ENCODE measurements around the gene CCDC74B. TPM values are rescaled to one million over a fixed set of nuclear protein-coding genes. Genes with fewer than 3 reads are reported as not detected.
A peak's percentile ranks its signal among the peaks of the same experiment; 100 is the strongest.
"Not testable (repeated sequence)": the region's sequence is repeated elsewhere in the genome, so short reads cannot be mapped to it uniquely, and the experiment has no call there.

The CCDC74B gene
- total RNA-seq (2013), result 0.02 TPM
- polyA plus RNA-seq, result not detected
- 0.14 TPM in 1 of 2 replicates, not detected in the other for polyA minus RNA-seq
- 0 to 2.1 (median 0.16) reads per million in 11 experiments for total RNA-seq

DNA sequence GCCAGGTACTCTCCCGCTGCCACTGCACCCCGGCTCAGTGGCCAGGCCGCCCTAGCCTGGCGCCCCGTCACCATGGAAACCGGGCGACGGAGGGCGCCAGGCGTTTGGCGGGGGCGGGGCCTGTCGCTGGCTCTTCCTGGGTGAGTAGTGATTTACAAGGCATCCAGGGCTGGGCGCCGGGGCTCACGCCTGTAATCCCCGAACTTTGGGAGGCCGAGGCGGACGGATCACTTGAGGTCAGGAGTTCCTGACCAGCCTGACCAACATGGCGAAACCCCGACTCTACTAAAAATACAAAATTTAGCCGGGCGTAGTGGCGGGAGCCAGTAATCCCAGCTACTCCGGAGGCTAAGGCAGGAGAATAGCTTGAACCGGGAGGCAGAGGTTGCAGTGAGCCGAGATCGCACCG lies at the start of gene CCDC74B:
Gene CCDC74B (minus strand): TSS at position 107 of the 409 bp plus-strand sequence. CDS start 116 bp downstream, outside the sequence.
- H4K20me1 ChIP-seq (ENCODE audit: insufficient read depth, low read length); H3K9ac ChIP-seq (ENCODE audit: insufficient read depth, low read length, poor library complexity, severe bottlenecking); intact Hi-C loops (cut with micrococcal nuclease); DNase-seq; H3K9me3 ChIP-seq (replicated peaks in 1 of 2; ENCODE audit: control insufficient read depth in 1 of 2, insufficient read depth in 1 of 2, low read length in 2 of 2); H3K27ac ChIP-seq (ENCODE audit: low read depth in 1 of 2, low read length in 2 of 2); H3K36me3 ChIP-seq (replicated peaks in 1 of 2; ENCODE audit: control insufficient read depth in 1 of 2, insufficient read depth in 2 of 2, low read length in 2 of 2); H3K36me3 Mint-ChIP-seq; H3K4me1 ChIP-seq (ENCODE audit: control insufficient read depth in 1 of 2, insufficient read depth in 2 of 2, low read length in 2 of 2); H2AFZ ChIP-seq (ENCODE audit: insufficient read depth, low read depth, low read length, poor library complexity, severe bottlenecking); H3K79me2 ChIP-seq (ENCODE audit: insufficient read depth, low read length): not testable (repeated sequence)
- H3K4me3 ChIP-seq (replicated peaks in 1 of 3; ENCODE audit: low read depth in 2 of 3, low read length in 3 of 3), result peak within 1 kb of the TSS in 1 of 3 experiments; percentile 20
- H3K27ac Mint-ChIP-seq, result peak within 1 kb of the TSS in 1 of 7 donors; percentile 20
- peak within 1 kb of the TSS; percentile 65 to 88 for H3K4me3 Mint-ChIP-seq
- peak within 1 kb of the TSS; percentile 19 for H3K4me2 ChIP-seq (replicated peaks; ENCODE audit: extremely low read depth, low read length, poor library complexity, severe bottlenecking)
- WGBS (ENCODE audit: insufficient coverage), result 28% methylated on average over 12 of the region's 30 CpGs
- H3K9me3 Mint-ChIP-seq, result peaks cover 0 to 11% (median 6%) of the 10 kb centered on the region in 7 donors
- H3K4me1 Mint-ChIP-seq, result peaks cover 12% of the 10 kb centered on the region
- peaks cover 12 to 31% of the 10 kb centered on the region in 2 donors for H3K27me3 ChIP-seq (ENCODE audit: control insufficient read depth in 2 of 2, insufficient read depth in 2 of 2, low read length in 2 of 2)
- peaks cover 43 to 51% (median 46%) of the 10 kb centered on the region in 3 donors for H3K27me3 Mint-ChIP-seq (ENCODE audit: low read depth in 3 of 3)

DNA sequence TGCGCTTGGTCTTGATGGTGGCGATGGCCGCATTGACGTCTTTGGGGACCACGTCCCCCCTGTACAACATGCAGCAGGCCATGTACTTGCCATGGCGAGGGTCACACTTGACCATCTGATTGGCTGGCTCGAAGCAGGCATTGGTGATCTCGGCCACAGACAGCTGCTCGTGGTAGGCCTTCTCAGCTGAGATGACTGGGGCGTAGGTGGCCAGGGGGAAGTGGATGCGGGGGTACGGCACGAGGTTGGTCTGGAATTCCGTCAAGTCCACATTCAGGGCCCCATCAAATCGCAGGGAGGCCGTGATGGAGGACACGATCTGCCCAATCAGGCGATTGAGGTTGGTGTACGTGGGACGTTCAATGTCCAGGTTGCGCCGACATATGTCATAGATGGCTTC lies 48.9 kb upstream of the CCDC74B start:
- H3K4me2 ChIP-seq (replicated peaks; ENCODE audit: extremely low read depth, low read length, poor library complexity, severe bottlenecking); H4K20me1 ChIP-seq (ENCODE audit: insufficient read depth, low read length); H3K4me1 Mint-ChIP-seq; H3K27ac ChIP-seq (ENCODE audit: low read depth in 1 of 2, low read length in 2 of 2); H3K9me3 ChIP-seq (replicated peaks in 1 of 2; ENCODE audit: control insufficient read depth in 1 of 2, insufficient read depth in 1 of 2, low read length in 2 of 2); H3K27me3 Mint-ChIP-seq (ENCODE audit: low read depth in 3 of 3); H3K36me3 ChIP-seq (replicated peaks in 1 of 2; ENCODE audit: control insufficient read depth in 1 of 2, insufficient read depth in 2 of 2, low read length in 2 of 2); H3K4me3 Mint-ChIP-seq; H3K9ac ChIP-seq (ENCODE audit: insufficient read depth, low read length, poor library complexity, severe bottlenecking); H3K9me3 Mint-ChIP-seq; H3K4me3 ChIP-seq (replicated peaks in 1 of 3; ENCODE audit: low read depth in 2 of 3, low read length in 3 of 3); H3K79me2 ChIP-seq (ENCODE audit: insufficient read depth, low read length); H3K27me3 ChIP-seq (ENCODE audit: control insufficient read depth in 2 of 2, insufficient read depth in 2 of 2, low read length in 2 of 2); intact Hi-C loops (cut with micrococcal nuclease); H2AFZ ChIP-seq (ENCODE audit: insufficient read depth, low read depth, low read length, poor library complexity, severe bottlenecking); H3K4me1 ChIP-seq (ENCODE audit: control insufficient read depth in 1 of 2, insufficient read depth in 2 of 2, low read length in 2 of 2); DNase-seq: not testable (repeated sequence)
- H3K36me3 Mint-ChIP-seq, result peaks cover 5 to 25% of the 10 kb centered on the region in 2 donors
- peak overlapping the region in 1 of 7 donors; percentile 11 for H3K27ac Mint-ChIP-seq
- 67% methylated on average over 7 of the region's 22 CpGs for WGBS (ENCODE audit: insufficient coverage)

DNA sequence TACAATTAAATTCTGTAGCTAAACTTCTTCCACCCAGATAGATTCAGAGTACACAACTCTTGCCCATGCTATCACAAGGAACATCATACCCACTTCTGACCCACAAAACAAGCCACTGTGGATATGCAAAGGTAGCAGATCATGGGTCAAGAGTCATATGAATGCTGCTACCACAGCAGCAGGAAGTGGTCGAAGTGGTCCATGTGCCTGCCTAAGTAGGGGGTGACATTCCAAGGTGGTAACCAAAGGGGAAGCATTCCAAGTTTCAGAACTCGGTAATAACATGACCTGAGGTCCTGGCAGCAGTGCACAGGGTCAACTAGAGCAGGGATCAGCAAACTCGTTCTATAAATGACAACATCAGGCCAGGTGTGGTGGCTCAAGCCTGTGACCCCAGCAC lies 47.5 kb upstream of the CCDC74B start:
- H4K20me1 ChIP-seq (ENCODE audit: insufficient read depth, low read length); H3K27ac Mint-ChIP-seq; DNase-seq; H3K4me3 Mint-ChIP-seq; intact Hi-C loops (cut with micrococcal nuclease); H3K4me3 ChIP-seq (replicated peaks in 1 of 3; ENCODE audit: low read depth in 2 of 3, low read length in 3 of 3); H2AFZ ChIP-seq (ENCODE audit: insufficient read depth, low read depth, low read length, poor library complexity, severe bottlenecking); H3K4me1 ChIP-seq (ENCODE audit: control insufficient read depth in 1 of 2, insufficient read depth in 2 of 2, low read length in 2 of 2); H3K4me2 ChIP-seq (replicated peaks; ENCODE audit: extremely low read depth, low read length, poor library complexity, severe bottlenecking); H3K4me1 Mint-ChIP-seq; H3K9me3 ChIP-seq (replicated peaks in 1 of 2; ENCODE audit: control insufficient read depth in 1 of 2, insufficient read depth in 1 of 2, low read length in 2 of 2); H3K27me3 Mint-ChIP-seq (ENCODE audit: low read depth in 3 of 3); H3K9me3 Mint-ChIP-seq; H3K9ac ChIP-seq (ENCODE audit: insufficient read depth, low read length, poor library complexity, severe bottlenecking); H3K79me2 ChIP-seq (ENCODE audit: insufficient read depth, low read length); H3K27ac ChIP-seq (ENCODE audit: low read depth in 1 of 2, low read length in 2 of 2); H3K36me3 ChIP-seq (replicated peaks in 1 of 2; ENCODE audit: control insufficient read depth in 1 of 2, insufficient read depth in 2 of 2, low read length in 2 of 2); H3K27me3 ChIP-seq (ENCODE audit: control insufficient read depth in 2 of 2, insufficient read depth in 2 of 2, low read length in 2 of 2): not testable (repeated sequence)
- H3K36me3 Mint-ChIP-seq, result peaks cover 5 to 35% of the 10 kb centered on the region in 2 donors
- WGBS (ENCODE audit: insufficient coverage), result no CpG with 5 or more reads among the region's 3 CpGs

DNA sequence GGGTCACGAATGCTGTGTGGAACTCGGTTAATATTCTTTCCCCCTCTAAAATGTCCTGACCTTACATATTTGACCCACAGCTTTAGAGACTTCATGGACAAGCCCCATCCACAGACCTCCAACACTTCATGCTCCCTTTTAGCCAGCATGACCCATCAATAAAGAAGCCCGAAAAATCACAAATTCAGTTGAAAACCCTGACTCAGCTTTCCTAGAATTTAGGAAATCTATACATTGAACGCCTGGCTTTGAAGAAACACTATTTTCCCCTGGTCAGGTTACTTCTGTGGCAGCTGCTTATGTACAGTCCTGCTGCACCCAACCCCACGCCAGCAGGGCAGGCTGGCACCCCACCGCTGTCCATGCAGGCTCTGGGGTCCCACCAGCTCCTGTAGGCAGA lies 46.4 kb upstream of the CCDC74B start:
- WGBS (ENCODE audit: insufficient coverage), result 91% methylated on average over 4 of the region's 6 CpGs
- intact Hi-C loops (cut with micrococcal nuclease); H3K4me1 Mint-ChIP-seq: not testable (repeated sequence)

More for the DNA sequence above, 46.4 kb upstream of the CCDC74B start:
- H3K79me2 ChIP-seq (ENCODE audit: insufficient read depth, low read length); H4K20me1 ChIP-seq (ENCODE audit: insufficient read depth, low read length); H3K27me3 ChIP-seq (ENCODE audit: control insufficient read depth in 2 of 2, insufficient read depth in 2 of 2, low read length in 2 of 2); H2AFZ ChIP-seq (ENCODE audit: insufficient read depth, low read depth, low read length, poor library complexity, severe bottlenecking); H3K27me3 Mint-ChIP-seq (ENCODE audit: low read depth in 3 of 3); H3K4me3 ChIP-seq (replicated peaks in 1 of 3; ENCODE audit: low read depth in 2 of 3, low read length in 3 of 3); H3K27ac ChIP-seq (ENCODE audit: low read depth in 1 of 2, low read length in 2 of 2); H3K4me2 ChIP-seq (replicated peaks; ENCODE audit: extremely low read depth, low read length, poor library complexity, severe bottlenecking); H3K9ac ChIP-seq (ENCODE audit: insufficient read depth, low read length, poor library complexity, severe bottlenecking); H3K9me3 ChIP-seq (replicated peaks in 1 of 2; ENCODE audit: control insufficient read depth in 1 of 2, insufficient read depth in 1 of 2, low read length in 2 of 2); H3K4me3 Mint-ChIP-seq; H3K36me3 ChIP-seq (replicated peaks in 1 of 2; ENCODE audit: control insufficient read depth in 1 of 2, insufficient read depth in 2 of 2, low read length in 2 of 2); H3K9me3 Mint-ChIP-seq; DNase-seq; H3K4me1 ChIP-seq (ENCODE audit: control insufficient read depth in 1 of 2, insufficient read depth in 2 of 2, low read length in 2 of 2): not testable (repeated sequence)
- H3K36me3 Mint-ChIP-seq, result peaks cover 5 to 37% of the 10 kb centered on the region in 2 donors
- peak overlapping the region in 1 of 7 donors; percentile 40 for H3K27ac Mint-ChIP-seq
